Skeletal muscle tissue (tissue), 4 donors: ENCODE data around the gene NKAIN4. TPM values are rescaled to one million over a fixed set of nuclear protein-coding genes. Genes with fewer than 3 reads are reported as not detected.

ENCODE experiments used
- H3K27ac ChIP-seq: one replicate; pipeline ENCODE4 v1.7.0; 2013; ENCODE audit warnings: mild to moderate bottlenecking, low read depth, low read length, inconsistent platforms
- H3K27me3 ChIP-seq, 3 donors: one replicate each; pipeline ENCODE4 v1.7.0; 2013; ENCODE audit warnings: low read length in 3 of 3; ENCODE audit not compliant: control insufficient read depth in 3 of 3, insufficient read depth in 3 of 3
- H3K36me3 ChIP-seq, 3 donors: one replicate each; pipeline ENCODE4 v1.7.0; 2013; ENCODE audit warnings: low read length in 3 of 3; ENCODE audit not compliant: control insufficient read depth in 3 of 3, insufficient read depth in 3 of 3
- H3K4me1 ChIP-seq, 3 donors: one replicate each; pipeline ENCODE4 v1.7.0; 2013; ENCODE audit warnings: low read length in 3 of 3, mild to moderate bottlenecking in 3 of 3; ENCODE audit not compliant: control insufficient read depth in 3 of 3, insufficient read depth in 3 of 3
- H3K4me3 ChIP-seq, 3 donors: one replicate each; pipeline ENCODE4 v1.7.0; 2013; ENCODE audit warnings: low read length in 3 of 3
- H3K9ac ChIP-seq, 3 donors: one replicate each; pipeline ENCODE4 v1.7.0; 2013; ENCODE audit warnings: low read length in 3 of 3, mild to moderate bottlenecking in 3 of 3, moderate library complexity in 2 of 3, low read depth in 1 of 3
- H3K9me3 ChIP-seq, 3 donors: one replicate each; pipeline ENCODE4 v1.7.0; 2013; ENCODE audit warnings: low read length in 3 of 3; ENCODE audit not compliant: control insufficient read depth in 3 of 3
- total RNA-seq: library from RNA; depleted of rRNA; stranded (reverse); fragments of >200 nt; gene quantifications from one replicate; pipeline ENCODE4 v1.2.3, GENCODE V29; 2014
- donor health status: Osteomylitis.

The NKAIN4 gene
- total RNA-seq, 1 donor from 2014 or later: 13.6 TPM

GRCh38 chr20:63283397-63284082 lies 29.3 kb upstream of the NKAIN4 start:
- H3K4me1 ChIP-seq: no peaks in the 10 kb centered on the region
- H3K27ac ChIP-seq: no peak overlapping the region
- peaks cover 53 to 68% (median 61%) of the 10 kb centered on the region in 3 donors for H3K36me3 ChIP-seq
- no peak overlapping the region for H3K9ac ChIP-seq
- no peaks in the 10 kb centered on the region for H3K9me3 ChIP-seq
- no peaks in the 10 kb centered on the region for H3K27me3 ChIP-seq
- no peak overlapping the region for H3K4me3 ChIP-seq

GRCh38 chr20:63282946-63283345 lies 28.7 kb upstream of the NKAIN4 start:
- Histone ChIP-seq H3K27me3 (no peaks in the 10 kb centered on the region), H3K4me1 (no peaks in the 10 kb centered on the region), H3K9me3 (no peaks in the 10 kb centered on the region), H3K9ac (no peak overlapping the region), H3K36me3 (peaks cover 49 to 68% (median 63%) of the 10 kb centered on the region in 3 donors), H3K4me3 (no peak overlapping the region), H3K27ac (no peak overlapping the region)

- H3K36me3 ChIP-seq: peaks cover 52 to 75% (median 68%) of the 10 kb centered on the region in 3 donors
- no peaks in the 10 kb centered on the region for H3K9me3 ChIP-seq
- no peak overlapping the region for H3K9ac ChIP-seq
- no peaks in the 10 kb centered on the region for H3K27me3 ChIP-seq
- no peaks in the 10 kb centered on the region for H3K4me1 ChIP-seq
- no peak overlapping the region for H3K27ac ChIP-seq
- no peak overlapping the region for H3K4me3 ChIP-seq
Measured at GRCh38 chr20:63281742-63282665, 27.7 kb upstream of the NKAIN4 start.

GRCh38 chr20:63280929-63281545 lies 26.8 kb upstream of the NKAIN4 start:
- peaks cover 60 to 82% (median 68%) of the 10 kb centered on the region in 3 donors for H3K36me3 ChIP-seq
- H3K9me3 ChIP-seq: no peaks in the 10 kb centered on the region
- H3K27ac ChIP-seq: no peak overlapping the region
- H3K27me3 ChIP-seq: no peaks in the 10 kb centered on the region
- H3K4me3 ChIP-seq: no peak overlapping the region
- no peak overlapping the region for H3K9ac ChIP-seq
- no peaks in the 10 kb centered on the region for H3K4me1 ChIP-seq

GRCh38 chr20:63280371-63280770 lies 26.1 kb upstream of the NKAIN4 start:
- H3K4me1 ChIP-seq: no peaks in the 10 kb centered on the region
- no peak overlapping the region for H3K27ac ChIP-seq
- peaks cover 61 to 78% (median 62%) of the 10 kb centered on the region in 3 donors for H3K36me3 ChIP-seq
- H3K27me3 ChIP-seq: no peaks in the 10 kb centered on the region
- H3K4me3 ChIP-seq: no peak overlapping the region
- no peak overlapping the region for H3K9ac ChIP-seq
- no peaks in the 10 kb centered on the region for H3K9me3 ChIP-seq

GRCh38 chr20:63279931-63280330 lies 25.7 kb upstream of the NKAIN4 start:
- Histone ChIP-seq H3K9ac (no peak overlapping the region), H3K36me3 (peaks cover 61 to 78% (median 62%) of the 10 kb centered on the region in 3 donors), H3K4me1 (peaks cover under 1 to 2% (median under 1%) of the 10 kb centered on the region in 3 donors), H3K9me3 (no peaks in the 10 kb centered on the region), H3K4me3 (no peak overlapping the region), H3K27me3 (no peaks in the 10 kb centered on the region), H3K27ac (no peak overlapping the region)

- no peaks in the 10 kb centered on the region for H3K27me3 ChIP-seq
- peaks cover 10 to 14% (median 13%) of the 10 kb centered on the region in 3 donors for H3K4me1 ChIP-seq
- no peak overlapping the region for H3K4me3 ChIP-seq
- no peak overlapping the region for H3K9ac ChIP-seq
- H3K27ac ChIP-seq: no peak overlapping the region
- peaks cover 55 to 69% (median 58%) of the 10 kb centered on the region in 3 donors for H3K36me3 ChIP-seq
- no peaks in the 10 kb centered on the region for H3K9me3 ChIP-seq
Measured at GRCh38 chr20:63278661-63279060, 24.4 kb upstream of the NKAIN4 start.

GRCh38 chr20:63277466-63278272 lies 23.4 kb upstream of the NKAIN4 start:
- no peak overlapping the region for H3K9ac ChIP-seq
- H3K27me3 ChIP-seq: no peaks in the 10 kb centered on the region
- H3K27ac ChIP-seq: no peak overlapping the region
- H3K36me3 ChIP-seq: peaks cover 47 to 59% (median 48%) of the 10 kb centered on the region in 3 donors
- H3K9me3 ChIP-seq: no peaks in the 10 kb centered on the region
- H3K4me3 ChIP-seq: no peak overlapping the region
- peaks cover 12 to 18% (median 18%) of the 10 kb centered on the region in 3 donors for H3K4me1 ChIP-seq

GRCh38 chr20:63276956-63277355 lies 22.7 kb upstream of the NKAIN4 start:
- Histone ChIP-seq H3K9me3 (no peaks in the 10 kb centered on the region), H3K27me3 (no peaks in the 10 kb centered on the region), H3K4me1 (peaks cover 13 to 20% (median 19%) of the 10 kb centered on the region in 3 donors), H3K27ac (no peak overlapping the region), H3K4me3 (no peak overlapping the region), H3K36me3 (peaks cover 43 to 57% (median 43%) of the 10 kb centered on the region in 3 donors), H3K9ac (no peak overlapping the region)
